HEK293 (cell line): Measurements from ENCODE around the gene DNAI1.

ENCODE experiments used
- ATF2 ChIP-seq: fragments of 450-650 bp; formaldehyde crosslinking; IDR thresholded peaks from 2 replicates; pipeline ENCODE4 v1.5.1; 2016; ENCODE audit warnings: missing biosample characterization, missing genetic modification characterization, low read depth
- EGR2 ChIP-seq: fragments of 450-650 bp; formaldehyde crosslinking; IDR thresholded peaks from 2 replicates; pipeline ENCODE4 v1.5.1; 2016; ENCODE audit warnings: low read depth, missing biosample characterization, missing genetic modification characterization
- KLF9 ChIP-seq: fragments of 450-650 bp; formaldehyde crosslinking; IDR thresholded peaks from 2 replicates; pipeline ENCODE4 v1.5.1; 2016; ENCODE audit warnings: missing biosample characterization, missing genetic modification characterization, low read depth
- TCF7L2 ChIP-seq: IDR thresholded peaks from 2 replicates; pipeline ENCODE4 v1.6.1; 2011; ENCODE audit warnings: low read depth, mild to moderate bottlenecking, inconsistent platforms, low read length, moderate library complexity, borderline replicate concordance
- YY1 ChIP-seq: fragments of 450-650 bp; formaldehyde crosslinking; IDR thresholded peaks from 2 replicates; pipeline ENCODE4 v1.5.1; 2018; ENCODE audit warnings: missing biosample characterization, missing genetic modification characterization
- ZNF155 ChIP-seq: fragments of 450-650 bp; formaldehyde crosslinking; IDR thresholded peaks from 2 replicates; pipeline ENCODE4 v1.5.1; 2016; ENCODE audit warnings: missing biosample characterization, missing genetic modification characterization
- ZNF501 ChIP-seq: fragments of 450-650 bp; formaldehyde crosslinking; IDR thresholded peaks from 2 replicates; pipeline ENCODE4 v1.5.1; 2016; ENCODE audit warnings: missing biosample characterization, missing genetic modification characterization
- ZNF571 ChIP-seq: fragments of 450-650 bp; formaldehyde crosslinking; IDR thresholded peaks from 2 replicates; pipeline ENCODE4 v1.5.0; 2017; ENCODE audit warnings: missing biosample characterization, missing genetic modification characterization
- ZNF664 ChIP-seq: fragments of 450-650 bp; formaldehyde crosslinking; IDR thresholded peaks from 2 replicates; pipeline ENCODE4 v1.5.1; 2016; ENCODE audit warnings: missing biosample characterization, missing genetic modification characterization
- ZNF777 ChIP-seq: fragments of 450-650 bp; formaldehyde crosslinking; IDR thresholded peaks from 2 replicates; pipeline ENCODE4 v1.5.1; 2017; ENCODE audit warnings: missing biosample characterization, missing genetic modification characterization, borderline replicate concordance
- TF ChIP-seq, protein P1 (sequence below): fragments of 450-650 bp; formaldehyde crosslinking; IDR thresholded peaks from 2 replicates; pipeline ENCODE4 v1.5.1; 2016; ENCODE audit warnings: missing biosample characterization, missing genetic modification characterization
- TF ChIP-seq, protein P2 (sequence below): fragments of 450-650 bp; formaldehyde crosslinking; conservative IDR thresholded peaks from 2 replicates; pipeline ENCODE4 v1.5.1; 2016; ENCODE audit warnings: low read depth, missing biosample characterization, missing genetic modification characterization
- TF ChIP-seq, protein P3 (sequence below): fragments of 450-650 bp; formaldehyde crosslinking; IDR thresholded peaks from 2 replicates; pipeline ENCODE4 v1.5.1; 2016; ENCODE audit warnings: missing biosample characterization, missing genetic modification characterization

GRCh38 chr9:34505370-34506120 lies 46.9 kb downstream of the DNAI1 start:
- TF ChIP-seq, protein P1, sequence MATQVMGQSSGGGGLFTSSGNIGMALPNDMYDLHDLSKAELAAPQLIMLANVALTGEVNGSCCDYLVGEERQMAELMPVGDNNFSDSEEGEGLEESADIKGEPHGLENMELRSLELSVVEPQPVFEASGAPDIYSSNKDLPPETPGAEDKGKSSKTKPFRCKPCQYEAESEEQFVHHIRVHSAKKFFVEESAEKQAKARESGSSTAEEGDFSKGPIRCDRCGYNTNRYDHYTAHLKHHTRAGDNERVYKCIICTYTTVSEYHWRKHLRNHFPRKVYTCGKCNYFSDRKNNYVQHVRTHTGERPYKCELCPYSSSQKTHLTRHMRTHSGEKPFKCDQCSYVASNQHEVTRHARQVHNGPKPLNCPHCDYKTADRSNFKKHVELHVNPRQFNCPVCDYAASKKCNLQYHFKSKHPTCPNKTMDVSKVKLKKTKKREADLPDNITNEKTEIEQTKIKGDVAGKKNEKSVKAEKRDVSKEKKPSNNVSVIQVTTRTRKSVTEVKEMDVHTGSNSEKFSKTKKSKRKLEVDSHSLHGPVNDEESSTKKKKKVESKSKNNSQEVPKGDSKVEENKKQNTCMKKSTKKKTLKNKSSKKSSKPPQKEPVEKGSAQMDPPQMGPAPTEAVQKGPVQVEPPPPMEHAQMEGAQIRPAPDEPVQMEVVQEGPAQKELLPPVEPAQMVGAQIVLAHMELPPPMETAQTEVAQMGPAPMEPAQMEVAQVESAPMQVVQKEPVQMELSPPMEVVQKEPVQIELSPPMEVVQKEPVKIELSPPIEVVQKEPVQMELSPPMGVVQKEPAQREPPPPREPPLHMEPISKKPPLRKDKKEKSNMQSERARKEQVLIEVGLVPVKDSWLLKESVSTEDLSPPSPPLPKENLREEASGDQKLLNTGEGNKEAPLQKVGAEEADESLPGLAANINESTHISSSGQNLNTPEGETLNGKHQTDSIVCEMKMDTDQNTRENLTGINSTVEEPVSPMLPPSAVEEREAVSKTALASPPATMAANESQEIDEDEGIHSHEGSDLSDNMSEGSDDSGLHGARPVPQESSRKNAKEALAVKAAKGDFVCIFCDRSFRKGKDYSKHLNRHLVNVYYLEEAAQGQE, result no peak
- TF ChIP-seq, protein P2, sequence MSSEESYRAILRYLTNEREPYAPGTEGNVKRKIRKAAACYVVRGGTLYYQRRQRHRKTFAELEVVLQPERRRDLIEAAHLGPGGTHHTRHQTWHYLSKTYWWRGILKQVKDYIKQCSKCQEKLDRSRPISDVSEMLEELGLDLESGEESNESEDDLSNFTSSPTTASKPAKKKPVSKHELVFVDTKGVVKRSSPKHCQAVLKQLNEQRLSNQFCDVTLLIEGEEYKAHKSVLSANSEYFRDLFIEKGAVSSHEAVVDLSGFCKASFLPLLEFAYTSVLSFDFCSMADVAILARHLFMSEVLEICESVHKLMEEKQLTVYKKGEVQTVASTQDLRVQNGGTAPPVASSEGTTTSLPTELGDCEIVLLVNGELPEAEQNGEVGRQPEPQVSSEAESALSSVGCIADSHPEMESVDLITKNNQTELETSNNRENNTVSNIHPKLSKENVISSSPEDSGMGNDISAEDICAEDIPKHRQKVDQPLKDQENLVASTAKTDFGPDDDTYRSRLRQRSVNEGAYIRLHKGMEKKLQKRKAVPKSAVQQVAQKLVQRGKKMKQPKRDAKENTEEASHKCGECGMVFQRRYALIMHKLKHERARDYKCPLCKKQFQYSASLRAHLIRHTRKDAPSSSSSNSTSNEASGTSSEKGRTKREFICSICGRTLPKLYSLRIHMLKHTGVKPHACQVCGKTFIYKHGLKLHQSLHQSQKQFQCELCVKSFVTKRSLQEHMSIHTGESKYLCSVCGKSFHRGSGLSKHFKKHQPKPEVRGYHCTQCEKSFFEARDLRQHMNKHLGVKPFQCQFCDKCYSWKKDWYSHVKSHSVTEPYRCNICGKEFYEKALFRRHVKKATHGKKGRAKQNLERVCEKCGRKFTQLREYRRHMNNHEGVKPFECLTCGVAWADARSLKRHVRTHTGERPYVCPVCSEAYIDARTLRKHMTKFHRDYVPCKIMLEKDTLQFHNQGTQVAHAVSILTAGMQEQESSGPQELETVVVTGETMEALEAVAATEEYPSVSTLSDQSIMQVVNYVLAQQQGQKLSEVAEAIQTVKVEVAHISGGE, result no peak
- TF ChIP-seq KLF9 (no peak), ZNF501 (no peak), YY1 (tag by site-specific recombination) (no peak), EGR2 (tag by site-specific recombination) (no peak), ZNF571 (tag by site-specific recombination) (no peak), ATF2 (tag by site-specific recombination) (no peak), ZNF664 (no peak), ZNF777 (tag by site-specific recombination) (no peak), ZNF155 (tag by site-specific recombination) (no peak), TCF7L2 (no peak)
- TF ChIP-seq, protein P3, sequence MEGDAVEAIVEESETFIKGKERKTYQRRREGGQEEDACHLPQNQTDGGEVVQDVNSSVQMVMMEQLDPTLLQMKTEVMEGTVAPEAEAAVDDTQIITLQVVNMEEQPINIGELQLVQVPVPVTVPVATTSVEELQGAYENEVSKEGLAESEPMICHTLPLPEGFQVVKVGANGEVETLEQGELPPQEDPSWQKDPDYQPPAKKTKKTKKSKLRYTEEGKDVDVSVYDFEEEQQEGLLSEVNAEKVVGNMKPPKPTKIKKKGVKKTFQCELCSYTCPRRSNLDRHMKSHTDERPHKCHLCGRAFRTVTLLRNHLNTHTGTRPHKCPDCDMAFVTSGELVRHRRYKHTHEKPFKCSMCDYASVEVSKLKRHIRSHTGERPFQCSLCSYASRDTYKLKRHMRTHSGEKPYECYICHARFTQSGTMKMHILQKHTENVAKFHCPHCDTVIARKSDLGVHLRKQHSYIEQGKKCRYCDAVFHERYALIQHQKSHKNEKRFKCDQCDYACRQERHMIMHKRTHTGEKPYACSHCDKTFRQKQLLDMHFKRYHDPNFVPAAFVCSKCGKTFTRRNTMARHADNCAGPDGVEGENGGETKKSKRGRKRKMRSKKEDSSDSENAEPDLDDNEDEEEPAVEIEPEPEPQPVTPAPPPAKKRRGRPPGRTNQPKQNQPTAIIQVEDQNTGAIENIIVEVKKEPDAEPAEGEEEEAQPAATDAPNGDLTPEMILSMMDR (tag by site-specific recombination), result no peak
